C4-2B (cell line): Measurements from ENCODE around the gene FOXK2.

ENCODE experiments used
- CTCF ChIP-seq: fragments of 450-650 bp; conservative IDR thresholded peaks from 2 replicates; pipeline ENCODE4 v1.5.1; 2017; ENCODE audit warnings: mild to moderate bottlenecking
- ZFX ChIP-seq: fragments of 450-650 bp; IDR thresholded peaks from 2 replicates; pipeline ENCODE4 v1.6.1; 2017

- TF ChIP-seq CTCF (no peak), ZFX (no peak)
These were observed 5.0 kb downstream of the FOXK2 start for GRCh38 chr17:82524540-82524939.
